Activated CD4-positive, alpha-beta memory T cell treated with anti-CD3 and anti-CD28 coated beads, Interleukin-2, amount 10 ng/mL, durations not matched to agents 7 days and 5 days (primary cell): Measurements from ENCODE around the gene TUT7. TPM values are rescaled to one million over a fixed set of nuclear protein-coding genes. Genes with fewer than 3 reads are reported as not detected.

ENCODE experiments used
- CTCF ChIA-PET: fragments of 350-600 bp; sonication (Branson Sonifier 250); formaldehyde crosslinking; loops from one replicate; lab custom pipeline; 2021; ENCODE audit warnings: antibody characterized with exemption, inconsistent platforms; lab: Charles Lee
- POLR2A ChIA-PET: fragments of 350-600 bp; sonication (Branson Sonifier 250); formaldehyde crosslinking; loops from one replicate; lab custom pipeline; 2021; ENCODE audit warnings: antibody characterized with exemption; lab: Charles Lee
- DNase-seq: peaks from one replicate; pipeline ENCODE4 v3.0.0-alpha.2; 2020
- H3K27ac Mint-ChIP-seq: one replicate; pipeline ENCODE4 v1.8.0; 2021; ENCODE audit warnings: mild to moderate bottlenecking, mixed read lengths
- H3K27me3 Mint-ChIP-seq: one replicate; pipeline ENCODE4 v1.8.0; 2021; ENCODE audit warnings: mixed read lengths
- H3K36me3 Mint-ChIP-seq: one replicate; pipeline ENCODE4 v1.8.0; 2021; ENCODE audit warnings: low read depth, mixed read lengths
- H3K4me1 Mint-ChIP-seq: one replicate; pipeline ENCODE4 v1.8.0; 2021; ENCODE audit warnings: mixed read lengths
- H3K4me3 Mint-ChIP-seq: one replicate; pipeline ENCODE4 v1.8.0; 2021; ENCODE audit warnings: mild to moderate bottlenecking, mixed read lengths
- H3K9me3 Mint-ChIP-seq: one replicate; pipeline ENCODE4 v1.8.0; 2021; ENCODE audit warnings: mixed read lengths
- total RNA-seq, 2 experiments: library from RNA; stranded (reverse); gene quantifications; one replicate each; pipeline ENCODE4 v1.2.3, GENCODE V29; 2021

Gene TUT7
- total RNA-seq, 2 experiments from 2014 or later: 59.3 to 63.1 TPM

- peaks cover 57% of the 10 kb centered on the region for H3K4me1 Mint-ChIP-seq
- ChIA-PET CTCF (interaction anchor here (1.1 to 1.9 kb wide), 3 partner anchors 13 to 42 kb away, joined by 4 read pairs; no protein-coding TSS in a partner anchor), POLR2A (interaction anchor here (1.4 to 2.7 kb wide), 4 partner anchors 9 to 34 kb away, joined by 4 to 9 read pairs (median 6); partner anchors contain the start of gene TUT7)
- H3K27me3 Mint-ChIP-seq: no peaks in the 10 kb centered on the region
- no peak for DNase-seq
- H3K9me3 Mint-ChIP-seq: no peaks in the 10 kb centered on the region
- H3K4me3 Mint-ChIP-seq: no peak overlapping the region
- H3K27ac Mint-ChIP-seq: no peak overlapping the region
- H3K36me3 Mint-ChIP-seq: peaks cover 80% of the 10 kb centered on the region
Observed at GRCh38 chr9:86341007-86341491, 13.2 kb downstream of the TUT7 start.

- H3K4me3 Mint-ChIP-seq: no peak overlapping the region
- H3K4me1 Mint-ChIP-seq: peaks cover 56% of the 10 kb centered on the region
- no peak for DNase-seq
- H3K27ac Mint-ChIP-seq: peak overlapping the region; percentile 37
- H3K27me3 Mint-ChIP-seq: no peaks in the 10 kb centered on the region
- no peaks in the 10 kb centered on the region for H3K9me3 Mint-ChIP-seq
- peaks cover 80% of the 10 kb centered on the region for H3K36me3 Mint-ChIP-seq
- CTCF ChIA-PET: interaction anchor here (1.8 to 1.9 kb wide), 2 partner anchors 13 to 32 kb away, joined by 4 read pairs; no protein-coding TSS in a partner anchor
- POLR2A ChIA-PET: interaction anchor here (1.0 to 2.7 kb wide), 5 partner anchors 9 to 34 kb away, joined by 3 to 9 read pairs (median 4); partner anchors contain the start of gene TUT7
Observed at GRCh38 chr9:86340356-86341006, 13.7 kb downstream of the TUT7 start.

- H3K27ac Mint-ChIP-seq: peak overlapping the region; percentile 87
- ChIA-PET POLR2A (interaction anchor here (0.7 to 2.2 kb wide), 8 partner anchors 10 to 610 kb away, joined by 3 to 18 read pairs (median 5); partner anchors contain the start of genes GAS1 and ISCA1), CTCF (interaction anchor here (0.7 kb wide), 1 partner anchor 839 kb away, joined by 4 read pairs; no protein-coding TSS in a partner anchor)
- H3K9me3 Mint-ChIP-seq: no peaks in the 10 kb centered on the region
- DNase-seq: no peak
- H3K4me1 Mint-ChIP-seq: peaks cover 51% of the 10 kb centered on the region
- no peaks in the 10 kb centered on the region for H3K27me3 Mint-ChIP-seq
- H3K4me3 Mint-ChIP-seq: peak overlapping the region; percentile 78
- peaks cover 89% of the 10 kb centered on the region for H3K36me3 Mint-ChIP-seq
Observed at GRCh38 chr9:86337469-86338108, 16.6 kb downstream of the TUT7 start.

GRCh38 chr9:86336058-86336457 is 18.2 kb downstream of the TUT7 start:
- POLR2A ChIA-PET: no interaction called here
- H3K36me3 Mint-ChIP-seq: peaks cover 88% of the 10 kb centered on the region
- no peak overlapping the region for H3K27ac Mint-ChIP-seq
- no peaks in the 10 kb centered on the region for H3K9me3 Mint-ChIP-seq
- peaks cover 48% of the 10 kb centered on the region for H3K4me1 Mint-ChIP-seq
- H3K4me3 Mint-ChIP-seq: no peak overlapping the region
- H3K27me3 Mint-ChIP-seq: no peaks in the 10 kb centered on the region
- CTCF ChIA-PET: no interaction called here
- no peak for DNase-seq

GRCh38 chr9:86333651-86334050 is 20.6 kb downstream of the TUT7 start:
- Mint-ChIP-seq H3K27ac (no peak overlapping the region), H3K27me3 (no peaks in the 10 kb centered on the region), H3K36me3 (peaks cover 81% of the 10 kb centered on the region), H3K4me3 (no peak overlapping the region), H3K4me1 (peaks cover 36% of the 10 kb centered on the region), H3K9me3 (no peaks in the 10 kb centered on the region)
- no peak for DNase-seq
- CTCF ChIA-PET: no interaction called here
- POLR2A ChIA-PET: interaction anchor here (1.0 to 1.7 kb wide), 3 partner anchors 15 to 51 kb away, joined by 4 read pairs; partner anchors contain the start of gene ISCA1

- Mint-ChIP-seq H3K27ac (peak overlapping the region; percentile 47), H3K9me3 (no peaks in the 10 kb centered on the region), H3K27me3 (no peaks in the 10 kb centered on the region), H3K4me3 (no peak overlapping the region), H3K4me1 (peaks cover 15% of the 10 kb centered on the region), H3K36me3 (peaks cover 80% of the 10 kb centered on the region)
- ChIA-PET CTCF (no interaction called here), POLR2A (interaction anchor here (1.3 kb wide), 1 partner anchor 23 kb away, joined by 4 read pairs; no protein-coding TSS in a partner anchor)
- no peak for DNase-seq
Observed at GRCh38 chr9:86330186-86330585, 24.0 kb downstream of the TUT7 start.

GRCh38 chr9:86329649-86330048 is 24.6 kb downstream of the TUT7 start:
- no peaks in the 10 kb centered on the region for H3K27me3 Mint-ChIP-seq
- no peaks in the 10 kb centered on the region for H3K9me3 Mint-ChIP-seq
- H3K4me3 Mint-ChIP-seq: no peak overlapping the region
- POLR2A ChIA-PET: interaction anchor here (0.6 to 1.3 kb wide), 2 partner anchors 8 to 24 kb away, joined by 3 to 4 read pairs; no protein-coding TSS in a partner anchor
- no peak overlapping the region for H3K27ac Mint-ChIP-seq
- DNase-seq: no peak
- peaks cover 80% of the 10 kb centered on the region for H3K36me3 Mint-ChIP-seq
- CTCF ChIA-PET: no interaction called here
- H3K4me1 Mint-ChIP-seq: peaks cover 15% of the 10 kb centered on the region

GRCh38 chr9:86328156-86328555 is 26.1 kb downstream of the TUT7 start:
- H3K4me1 Mint-ChIP-seq: peaks cover 15% of the 10 kb centered on the region
- H3K36me3 Mint-ChIP-seq: peaks cover 82% of the 10 kb centered on the region
- no peak overlapping the region for H3K27ac Mint-ChIP-seq
- ChIA-PET POLR2A (no interaction called here), CTCF (interaction anchor here (0.9 kb wide), 1 partner anchor 12 kb away, joined by 4 read pairs; no protein-coding TSS in a partner anchor)
- no peaks in the 10 kb centered on the region for H3K27me3 Mint-ChIP-seq
- no peaks in the 10 kb centered on the region for H3K9me3 Mint-ChIP-seq
- H3K4me3 Mint-ChIP-seq: no peak overlapping the region
- DNase-seq: no peak

- CTCF ChIA-PET: interaction anchor here (0.8 kb wide), 1 partner anchor 87 kb away, joined by 3 read pairs; no protein-coding TSS in a partner anchor
- no peaks in the 10 kb centered on the region for H3K27me3 Mint-ChIP-seq
- DNase-seq: no peak
- no peaks in the 10 kb centered on the region for H3K9me3 Mint-ChIP-seq
- H3K4me3 Mint-ChIP-seq: no peak overlapping the region
- POLR2A ChIA-PET: no interaction called here
- H3K36me3 Mint-ChIP-seq: peaks cover 79% of the 10 kb centered on the region
- H3K27ac Mint-ChIP-seq: no peak overlapping the region
- peaks cover 9% of the 10 kb centered on the region for H3K4me1 Mint-ChIP-seq
Observed at GRCh38 chr9:86326536-86326935, 27.7 kb downstream of the TUT7 start.

GRCh38 chr9:86324901-86325300 is 29.3 kb downstream of the TUT7 start:
- H3K9me3 Mint-ChIP-seq: no peaks in the 10 kb centered on the region
- H3K36me3 Mint-ChIP-seq: peaks cover 83% of the 10 kb centered on the region
- H3K4me3 Mint-ChIP-seq: no peak overlapping the region
- ChIA-PET POLR2A (interaction anchor here (1.0 to 1.1 kb wide), 2 partner anchors 11 to 13 kb away, joined by 3 read pairs; no protein-coding TSS in a partner anchor), CTCF (no interaction called here)
- H3K4me1 Mint-ChIP-seq: peaks cover 3% of the 10 kb centered on the region
- no peaks in the 10 kb centered on the region for H3K27me3 Mint-ChIP-seq
- no peak overlapping the region for H3K27ac Mint-ChIP-seq
- no peak for DNase-seq

- DNase-seq: no peak
- Mint-ChIP-seq H3K4me1 (no peaks in the 10 kb centered on the region), H3K9me3 (no peaks in the 10 kb centered on the region), H3K27ac (no peak overlapping the region), H3K36me3 (peaks cover 82% of the 10 kb centered on the region), H3K4me3 (no peak overlapping the region), H3K27me3 (no peaks in the 10 kb centered on the region)
- CTCF ChIA-PET: no interaction called here
- POLR2A ChIA-PET: interaction anchor here (1.1 kb wide), 1 partner anchor 11 kb away, joined by 3 read pairs; no protein-coding TSS in a partner anchor
Observed at GRCh38 chr9:86324308-86324707, 29.9 kb downstream of the TUT7 start.

- ChIA-PET CTCF (no interaction called here), POLR2A (interaction anchor here (1.7 kb wide), 1 partner anchor 9 kb away, joined by 5 read pairs; no protein-coding TSS in a partner anchor)
- DNase-seq: no peak
- Mint-ChIP-seq H3K4me3 (no peak overlapping the region), H3K27me3 (no peaks in the 10 kb centered on the region), H3K4me1 (no peaks in the 10 kb centered on the region), H3K27ac (no peak overlapping the region), H3K36me3 (peaks cover 90% of the 10 kb centered on the region), H3K9me3 (no peaks in the 10 kb centered on the region)
Observed at GRCh38 chr9:86322973-86323644, 31.1 kb downstream of the TUT7 start.
